Measurements from ENCODE around the gene WNT1.
A peak's percentile ranks its signal among the peaks of the same experiment; 100 is the strongest.

WNT1 gene

GRCh38 chr12:48995086-48995879 is 17.2 kb downstream of the WNT1 start:
- in situ Hi-C loops (cut with HindIII; ENCODE audit: low pct_ligation_motif_present, low pct_unique_long_range_greater_than_20kb, low sequenced_read_pairs): no loop called here
- peak; percentile 89 for DNase-seq

GRCh38 chr12:48996794-48997718 is 18.9 kb downstream of the WNT1 start:
- in situ Hi-C loops (cut with HindIII; ENCODE audit: low pct_ligation_motif_present, low pct_unique_long_range_greater_than_20kb, low sequenced_read_pairs): no loop called here
- no peak for DNase-seq

- in situ Hi-C loops (cut with HindIII; ENCODE audit: low pct_ligation_motif_present, low pct_unique_long_range_greater_than_20kb, low sequenced_read_pairs): no loop called here
- DNase-seq: no peak
Observed at GRCh38 chr12:48997719-48998496, 19.8 kb downstream of the WNT1 start.

GRCh38 chr12:48998497-48999353 is 20.6 kb downstream of the WNT1 start:
- peak; percentile 12 for DNase-seq
- in situ Hi-C loops (cut with HindIII; ENCODE audit: low pct_ligation_motif_present, low pct_unique_long_range_greater_than_20kb, low sequenced_read_pairs): no loop called here

- in situ Hi-C loops (cut with HindIII; ENCODE audit: low pct_ligation_motif_present, low pct_unique_long_range_greater_than_20kb, low sequenced_read_pairs): no loop called here
- DNase-seq: peak; percentile 62
Observed at GRCh38 chr12:48999371-49000131, 21.4 kb downstream of the WNT1 start, which contains the start of gene DDN. Gene DDN (minus strand): TSS chr12:48999375. CDS start chr12:48999287, 88 bp downstream.

- in situ Hi-C loops (cut with HindIII; ENCODE audit: low pct_ligation_motif_present, low pct_unique_long_range_greater_than_20kb, low sequenced_read_pairs): no loop called here
- DNase-seq: no peak
Observed at GRCh38 chr12:49000346-49000745, 22.2 kb downstream of the WNT1 start.

GRCh38 chr12:49008943-49009342 is 30.8 kb downstream of the WNT1 start:
- in situ Hi-C loops (cut with HindIII; ENCODE audit: low pct_ligation_motif_present, low pct_unique_long_range_greater_than_20kb, low sequenced_read_pairs): no loop called here

GRCh38 chr12:49010092-49010668 is 32.1 kb downstream of the WNT1 start:
- in situ Hi-C loops (cut with HindIII; ENCODE audit: low pct_ligation_motif_present, low pct_unique_long_range_greater_than_20kb, low sequenced_read_pairs): no loop called here
- DNase-seq: no peak

More at GRCh38 chr12:49008943-49009342, 30.8 kb downstream of the WNT1 start:
- no peak for DNase-seq

GRCh38 chr12:49012739-49013138 is 34.6 kb downstream of the WNT1 start:
- no peak for DNase-seq
- in situ Hi-C loops (cut with HindIII; ENCODE audit: low pct_ligation_motif_present, low pct_unique_long_range_greater_than_20kb, low sequenced_read_pairs): no loop called here

GRCh38 chr12:49013428-49013827 is 35.3 kb downstream of the WNT1 start:
- in situ Hi-C loops (cut with HindIII; ENCODE audit: low pct_ligation_motif_present, low pct_unique_long_range_greater_than_20kb, low sequenced_read_pairs): no loop called here
- DNase-seq: no peak

GRCh38 chr12:49014547-49014946 is 36.4 kb downstream of the WNT1 start:
- in situ Hi-C loops (cut with HindIII; ENCODE audit: low pct_ligation_motif_present, low pct_unique_long_range_greater_than_20kb, low sequenced_read_pairs): no loop called here
- DNase-seq: peak; percentile 17

GRCh38 chr12:49015196-49015595 is 37.1 kb downstream of the WNT1 start:
- no peak for DNase-seq
- in situ Hi-C loops (cut with HindIII; ENCODE audit: low pct_ligation_motif_present, low pct_unique_long_range_greater_than_20kb, low sequenced_read_pairs): no loop called here

- DNase-seq: no peak
Observed at GRCh38 chr12:49017891-49018260, 39.8 kb downstream of the WNT1 start.

GRCh38 chr12:49018261-49019119 is 40.4 kb downstream of the WNT1 start, which contains the start of gene PRKAG1:
Gene PRKAG1 (minus strand): TSS chr12:49018776. CDS start chr12:49018740, 36 bp downstream.
- in situ Hi-C loops (cut with HindIII; ENCODE audit: low pct_ligation_motif_present, low pct_unique_long_range_greater_than_20kb, low sequenced_read_pairs): no loop called here
- peak; percentile 100 for DNase-seq

More at GRCh38 chr12:49017891-49018260, 39.8 kb downstream of the WNT1 start:
- in situ Hi-C loops (cut with HindIII; ENCODE audit: low pct_ligation_motif_present, low pct_unique_long_range_greater_than_20kb, low sequenced_read_pairs): no loop called here

GRCh38 chr12:49019120-49019430 is 41.0 kb downstream of the WNT1 start:
- DNase-seq: no peak
- in situ Hi-C loops (cut with HindIII; ENCODE audit: low pct_ligation_motif_present, low pct_unique_long_range_greater_than_20kb, low sequenced_read_pairs): no loop called here
